Breast epithelium (tissue), 3 donors: ENCODE data around the gene BOLA1.

Experiments
- POLR2A ChIP-seq: fragments of 450-650 bp; IDR thresholded peaks from one replicate; pipeline ENCODE4 v1.6.1; 2016; ENCODE audit warnings: antibody characterized with exemption, mild to moderate bottlenecking, moderate library complexity
- POLR2AphosphoS5 ChIP-seq, 3 donors: sonication (generic); formaldehyde crosslinking; IDR thresholded peaks; one replicate each; pipeline ENCODE4 v1.6.1; 2017; ENCODE audit warnings: antibody characterized with exemption in 3 of 3
- TF ChIP-seq, protein P1 (sequence below), 3 donors: fragments of 450-650 bp; IDR thresholded peaks; one replicate each; pipeline ENCODE4 v1.5.1; 2016 to 2017; ENCODE audit warnings: antibody characterized with exemption in 3 of 3, mild to moderate bottlenecking in 3 of 3, moderate library complexity in 3 of 3

DNA sequence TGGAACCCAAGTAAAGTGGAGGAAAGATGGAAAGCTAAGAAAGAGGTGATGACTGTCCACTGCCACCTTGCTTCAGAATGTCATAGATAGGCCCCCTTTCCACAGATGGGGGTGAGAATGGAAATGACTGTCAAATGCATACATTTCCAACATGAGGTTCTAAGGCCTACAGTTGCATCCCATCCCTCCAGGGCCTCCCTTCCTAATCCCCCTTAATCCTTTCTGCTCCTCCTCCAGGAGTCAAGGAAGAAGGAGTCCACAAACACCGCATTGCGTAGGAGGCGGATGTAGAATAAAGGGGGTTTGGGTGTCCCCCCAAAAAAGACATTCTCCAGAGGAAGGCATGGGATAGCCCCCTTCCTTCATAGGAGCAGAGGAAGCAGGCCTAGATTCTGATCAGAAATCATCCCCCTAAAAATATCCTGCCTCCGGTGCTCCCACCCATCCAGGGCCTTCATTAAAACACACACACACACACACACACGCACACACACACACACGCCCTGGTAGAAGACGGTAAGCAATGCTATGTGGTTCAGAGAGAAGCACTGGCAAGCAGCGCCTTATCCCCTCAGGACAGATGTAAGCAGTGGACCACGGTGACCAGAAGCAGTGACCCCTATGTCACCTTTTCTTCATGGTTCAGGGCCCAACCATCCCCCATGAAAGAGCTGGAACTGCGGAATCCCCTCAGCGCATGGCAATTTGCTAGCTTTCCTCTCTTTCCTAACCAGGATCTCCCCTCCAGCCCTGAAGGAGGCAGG lies 16.2 kb downstream of the BOLA1 start:
- TF ChIP-seq POLR2A (no peak), POLR2AphosphoS5 (IDR thresholded peaks at IDR 0.05) (no peak)
- TF ChIP-seq, protein P1, sequence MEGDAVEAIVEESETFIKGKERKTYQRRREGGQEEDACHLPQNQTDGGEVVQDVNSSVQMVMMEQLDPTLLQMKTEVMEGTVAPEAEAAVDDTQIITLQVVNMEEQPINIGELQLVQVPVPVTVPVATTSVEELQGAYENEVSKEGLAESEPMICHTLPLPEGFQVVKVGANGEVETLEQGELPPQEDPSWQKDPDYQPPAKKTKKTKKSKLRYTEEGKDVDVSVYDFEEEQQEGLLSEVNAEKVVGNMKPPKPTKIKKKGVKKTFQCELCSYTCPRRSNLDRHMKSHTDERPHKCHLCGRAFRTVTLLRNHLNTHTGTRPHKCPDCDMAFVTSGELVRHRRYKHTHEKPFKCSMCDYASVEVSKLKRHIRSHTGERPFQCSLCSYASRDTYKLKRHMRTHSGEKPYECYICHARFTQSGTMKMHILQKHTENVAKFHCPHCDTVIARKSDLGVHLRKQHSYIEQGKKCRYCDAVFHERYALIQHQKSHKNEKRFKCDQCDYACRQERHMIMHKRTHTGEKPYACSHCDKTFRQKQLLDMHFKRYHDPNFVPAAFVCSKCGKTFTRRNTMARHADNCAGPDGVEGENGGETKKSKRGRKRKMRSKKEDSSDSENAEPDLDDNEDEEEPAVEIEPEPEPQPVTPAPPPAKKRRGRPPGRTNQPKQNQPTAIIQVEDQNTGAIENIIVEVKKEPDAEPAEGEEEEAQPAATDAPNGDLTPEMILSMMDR (IDR thresholded peaks at IDR 0.05) = no peak
